ENCODE results near the gene GIGYF2. TPM values are rescaled to one million over a fixed set of nuclear protein-coding genes. Genes with fewer than 3 reads are reported as not detected.

The GIGYF2 gene
- total RNA-seq, 1 experiment from 2014 or later: 40.4 TPM

DNA sequence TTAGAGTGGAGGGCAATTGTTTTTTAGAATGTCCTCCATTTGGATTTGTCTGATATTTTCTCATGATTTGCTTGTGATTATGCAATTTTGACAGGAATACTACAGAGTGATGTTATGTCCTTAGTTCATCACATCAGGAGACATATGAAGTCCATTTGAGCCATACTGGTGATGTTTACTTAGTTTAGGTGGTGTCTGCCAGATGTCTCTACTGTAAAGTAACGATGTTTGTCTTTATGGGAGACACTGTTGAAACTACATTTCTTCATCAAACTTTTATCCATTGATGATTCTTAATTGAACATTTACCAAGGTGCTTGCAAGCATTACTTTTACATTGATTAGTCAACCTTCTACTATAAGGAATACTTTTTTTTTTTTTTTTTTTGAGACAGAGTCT is 168.0 kb downstream of the GIGYF2 start:
- Mint-ChIP-seq H3K27ac (ENCODE audit: unreplicated experiment) (no peak overlapping the region), H3K4me1 (ENCODE audit: low read depth, unreplicated experiment) (no peaks in the 10 kb centered on the region), H3K27me3 (ENCODE audit: insufficient read depth, unreplicated experiment) (no peaks in the 10 kb centered on the region), H3K4me3 (ENCODE audit: unreplicated experiment) (no peak overlapping the region), H3K36me3 (ENCODE audit: insufficient read depth, unreplicated experiment) (peaks cover 20% of the 10 kb centered on the region), H3K9me3 (ENCODE audit: unreplicated experiment) (no peaks in the 10 kb centered on the region)
- Histone ChIP-seq H3K4me1 (peaks cover 7% of the 10 kb centered on the region), H3K4me3 (ENCODE audit: low read depth, low read length) (no peak overlapping the region), H3K36me3 (ENCODE audit: control insufficient read depth, insufficient read depth, low read length) (no peaks in the 10 kb centered on the region; the same call in 1 of the 2 replicates), H3K27me3 (replicated peaks; ENCODE audit: control insufficient read depth, insufficient read depth, low read length) (no peaks in the 10 kb centered on the region), H3K9me3 (no peaks in the 10 kb centered on the region)
- ChIA-PET CTCF (no interaction called here), POLR2A (no interaction called here)
- no TSS peak for BruUV-seq (replicated peaks)
- intact Hi-C loops (cut with micrococcal nuclease; ENCODE audit: unreplicated experiment): no loop called here
- DNase-seq: no peak
- TF ChIP-seq CTCF (IDR thresholded peaks at IDR 0.05; ENCODE audit: insufficient read depth in 1 of 2, low read depth in 1 of 2, low read length in 1 of 2, severe bottlenecking in 1 of 2, unreplicated experiment in 1 of 2): no peak

DNA sequence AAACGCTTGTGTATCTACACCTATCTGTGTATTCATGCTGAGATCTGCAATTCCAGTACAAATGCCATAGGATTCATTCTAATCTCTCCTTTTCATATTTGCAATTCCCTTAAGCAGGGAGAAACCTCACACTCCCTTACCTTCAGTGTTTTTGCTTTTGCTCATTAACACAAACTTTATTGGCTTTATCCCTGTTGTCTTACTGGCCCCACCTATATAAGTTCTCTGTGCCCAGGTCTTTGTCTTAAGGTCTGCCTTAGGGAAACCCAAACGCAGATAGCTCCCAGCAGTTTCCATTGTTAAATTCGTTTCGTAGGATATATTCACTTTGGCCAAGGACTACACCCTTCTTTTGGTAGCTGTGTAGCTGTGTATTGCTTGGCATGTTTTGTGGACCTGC is 169.0 kb downstream of the GIGYF2 start:
- no peak overlapping the region for H3K27ac Mint-ChIP-seq (ENCODE audit: unreplicated experiment)
- H3K27me3 Mint-ChIP-seq (ENCODE audit: insufficient read depth, unreplicated experiment): no peaks in the 10 kb centered on the region
- ChIA-PET CTCF (no interaction called here), POLR2A (no interaction called here)
- no peak overlapping the region for H3K4me3 Mint-ChIP-seq (ENCODE audit: unreplicated experiment)
- H3K4me1 ChIP-seq: no peaks in the 10 kb centered on the region
- intact Hi-C loops (cut with micrococcal nuclease; ENCODE audit: unreplicated experiment): no loop called here
- no peak for DNase-seq
- peaks cover 17% of the 10 kb centered on the region for H3K36me3 Mint-ChIP-seq (ENCODE audit: insufficient read depth, unreplicated experiment)
- H3K27me3 ChIP-seq (replicated peaks; ENCODE audit: control insufficient read depth, insufficient read depth, low read length): no peaks in the 10 kb centered on the region
- BruUV-seq (replicated peaks): no TSS peak
- no peaks in the 10 kb centered on the region for H3K4me1 Mint-ChIP-seq (ENCODE audit: low read depth, unreplicated experiment)
- no peaks in the 10 kb centered on the region for H3K9me3 Mint-ChIP-seq (ENCODE audit: unreplicated experiment)
- no peak overlapping the region for H3K4me3 ChIP-seq (ENCODE audit: low read depth, low read length)
- H3K36me3 ChIP-seq (ENCODE audit: control insufficient read depth, insufficient read depth, low read length): no peaks in the 10 kb centered on the region; the same call in 1 of the 2 replicates
- TF ChIP-seq CTCF (IDR thresholded peaks at IDR 0.05; ENCODE audit: insufficient read depth in 1 of 2, low read depth in 1 of 2, low read length in 1 of 2, severe bottlenecking in 1 of 2, unreplicated experiment in 1 of 2): no peak
- no peaks in the 10 kb centered on the region for H3K9me3 ChIP-seq

GRCh38 chr2:232869138-232870017 is 172.2 kb downstream of the GIGYF2 start:
- intact Hi-C loops (cut with micrococcal nuclease; ENCODE audit: unreplicated experiment): no loop called here
- TF ChIP-seq CTCF (IDR thresholded peaks at IDR 0.05; ENCODE audit: insufficient read depth in 1 of 2, low read depth in 1 of 2, low read length in 1 of 2, severe bottlenecking in 1 of 2, unreplicated experiment in 1 of 2): no peak
- Mint-ChIP-seq H3K27ac (ENCODE audit: unreplicated experiment) (no peak overlapping the region), H3K4me3 (ENCODE audit: unreplicated experiment) (no peak overlapping the region), H3K4me1 (ENCODE audit: low read depth, unreplicated experiment) (no peaks in the 10 kb centered on the region), H3K27me3 (ENCODE audit: insufficient read depth, unreplicated experiment) (no peaks in the 10 kb centered on the region), H3K36me3 (ENCODE audit: insufficient read depth, unreplicated experiment) (peaks cover 6% of the 10 kb centered on the region), H3K9me3 (ENCODE audit: unreplicated experiment) (no peaks in the 10 kb centered on the region)
- ChIA-PET POLR2A (no interaction called here), CTCF (no interaction called here)
- DNase-seq: no peak
- Histone ChIP-seq H3K4me1 (0 out of 2 replicates have a peak, but pooled peaks cover 9% of the 10 kb centered on the region), H3K9me3 (no peaks in the 10 kb centered on the region), H3K4me3 (ENCODE audit: low read depth, low read length) (no peak overlapping the region), H3K36me3 (ENCODE audit: control insufficient read depth, insufficient read depth, low read length) (no peaks in the 10 kb centered on the region; the same call in 1 of the 2 replicates), H3K27me3 (replicated peaks; ENCODE audit: control insufficient read depth, insufficient read depth, low read length) (no peaks in the 10 kb centered on the region)
- no TSS peak for BruUV-seq (replicated peaks)
